K562 (cell line): ENCODE data around the gene COQ10B. TPM values are rescaled to one million over a fixed set of nuclear protein-coding genes. Genes with fewer than 3 reads are reported as not detected.

Experiments
- BHLHE40 ChIP-seq: IDR thresholded peaks from 2 replicates; pipeline ENCODE4 v1.6.1; 2011; ENCODE audit warnings: low read length, improper control_type of control experiment
- DIDO1 ChIP-seq: fragments of 450-650 bp; IDR thresholded peaks from 2 replicates; pipeline ENCODE4 v1.6.1; 2016; ENCODE audit warnings: low read depth, missing biosample characterization, missing genetic modification characterization
- FOXK2 ChIP-seq, 2 experiments: fragments of 450-650 bp; IDR thresholded peaks in 1 of 2; conservative IDR thresholded peaks in 1 of 2; 2 replicates each; pipeline ENCODE4 v1.6.1; 2016; ENCODE audit warnings: low read depth in 2 of 2, mild to moderate bottlenecking in 1 of 2
- FOXM1 ChIP-seq, 2 experiments: fragments of 450-650 bp in 1 of 2; sonication (generic) in 1 of 2; formaldehyde crosslinking in 1 of 2; IDR thresholded peaks; 2 replicates each; pipeline versions ENCODE4 v1.6.1 to v1.9.0; 2017 to 2022; ENCODE audit warnings: low read depth in 2 of 2, mild to moderate bottlenecking in 2 of 2, missing genetic modification reagents in 1 of 2, moderate library complexity in 1 of 2
- GATAD2B ChIP-seq: fragments of 450-650 bp; IDR thresholded peaks from 2 replicates; pipeline ENCODE4 v1.6.1; 2017; ENCODE audit warnings: mild to moderate bottlenecking, borderline replicate concordance
- MBD1 ChIP-seq: fragments of 250-450 bp; sonication (Bioruptor Pico); IDR thresholded peaks from 2 replicates; pipeline ENCODE4 v1.8.0; 2022; ENCODE audit warnings: inconsistent platforms
- MTA2 ChIP-seq: fragments of 450-650 bp; IDR thresholded peaks from 2 replicates; pipeline ENCODE4 v1.6.1; 2016; ENCODE audit warnings: low read depth
- NBN ChIP-seq: fragments of 450-650 bp; IDR thresholded peaks from 2 replicates; pipeline ENCODE4 v1.6.1; 2016; ENCODE audit warnings: low read depth, mild to moderate bottlenecking
- NCOR1 ChIP-seq: fragments of 450-650 bp; IDR thresholded peaks from 2 replicates; pipeline ENCODE4 v1.6.1; 2016; ENCODE audit warnings: mild to moderate bottlenecking, moderate library complexity
- NRF1 ChIP-seq, 2 experiments: fragments of 450-650 bp; IDR thresholded peaks in 1 of 2; conservative IDR thresholded peaks in 1 of 2; 2 replicates each; pipeline ENCODE4 v1.6.1; 2014; ENCODE audit warnings: mild to moderate bottlenecking in 2 of 2
- RB1 ChIP-seq: fragments of 450-650 bp; IDR thresholded peaks from 2 replicates; pipeline ENCODE4 v1.6.1; 2017; ENCODE audit warnings: low read depth, mild to moderate bottlenecking
- SAFB ChIP-seq: fragments of 200-400 bp; formaldehyde crosslinking; IDR thresholded peaks from 2 replicates; pipeline ENCODE4 v1.6.1; 2017; ENCODE audit warnings: low read depth, low read length, borderline replicate concordance
- SIN3B ChIP-seq: fragments of 450-650 bp; IDR thresholded peaks from 2 replicates; pipeline ENCODE4 v1.6.1; 2017; ENCODE audit warnings: low read depth, mild to moderate bottlenecking, moderate library complexity
- ZC3H4 ChIP-seq: sonication (generic); formaldehyde crosslinking; IDR thresholded peaks from 2 replicates; pipeline ENCODE4 v1.9.0; 2021; ENCODE audit warnings: missing genetic modification reagents, borderline replicate concordance
- ZFX ChIP-seq: sonication (generic); formaldehyde crosslinking; IDR thresholded peaks from 2 replicates; pipeline ENCODE4 v1.8.0; 2022; ENCODE audit warnings: mild to moderate bottlenecking, missing genetic modification reagents, moderate library complexity
- ZNF263 ChIP-seq: sonication (generic); formaldehyde crosslinking; IDR thresholded peaks from 2 replicates; pipeline ENCODE4 v1.8.0; 2022; ENCODE audit warnings: mild to moderate bottlenecking, missing genetic modification reagents, borderline replicate concordance
- ZNF384 ChIP-seq: IDR thresholded peaks from 2 replicates; pipeline ENCODE4 v1.6.1; 2012; ENCODE audit warnings: low read depth, low read length, improper control_type of control experiment
- ZNF592 ChIP-seq: fragments of 450-650 bp; IDR thresholded peaks from 2 replicates; pipeline ENCODE4 v1.6.1; 2017; ENCODE audit warnings: antibody characterized with exemption, mild to moderate bottlenecking
- ZNF655 ChIP-seq: fragments of 250-450 bp; sonication (Bioruptor Pico); IDR thresholded peaks from 2 replicates; pipeline ENCODE4 v1.5.0; 2021
- polyA plus RNA-seq, 8 experiments: library from polyadenylated mRNA; depleted of rRNA in 4 of 8; stranded (reverse) in 5 of 8; unstranded in 3 of 8; fragments of >200 nt; fragmentation: Nextera tagmentation in 2 of 8; fragmentation: Illumina TruSeq in 1 of 8; extraction: Ambion mirVana in 2 of 8; extraction: Trizol in 1 of 8; gene quantifications; 2 replicates each; pipeline versions ENCODE4 v1.2.1 to v1.2.3, GENCODE V29; 2011 to 2014; ENCODE audit warnings: inconsistent platforms in 1 of 8, missing spikeins in 1 of 8
- total RNA-seq, 7 experiments: library from RNA; depleted of rRNA in 6 of 7; stranded (reverse); fragments of >200 nt in 6 of 7; fragmentation: Illumina TruSeq in 2 of 7; extraction: Trizol in 2 of 7; gene quantifications; 2 replicates each; pipeline versions ENCODE4 v1.2.1 to v1.2.3, GENCODE V29; 2011 to 2021; ENCODE audit warnings: low replicate concordance in 1 of 7

Gene COQ10B
- total and polyA plus RNA-seq, 9 of the 15 experiments (the other 6 are each of a cell fraction or from before 2014, with no cell fraction given): 3.1 to 13.1 (median 7.7) TPM

GRCh38 chr2:197515739-197516392, 62.5 kb downstream of the COQ10B start, which contains the start of gene MOB4 (continued):
- TF ChIP-seq NRF1 (conservative IDR thresholded peaks at IDR 0.05 in 1 of 2, IDR thresholded peaks at IDR 0.05 in 1 of 2): peak; percentile 91 to 92
- peak; percentile 57; the same call in 1 of the 2 replicates for TF ChIP-seq BHLHE40
- peak; percentile 64 for TF ChIP-seq RB1
- peak; percentile 65; the same call in 1 of the 2 replicates for TF ChIP-seq NBN
- no peak for TF ChIP-seq MBD1 (CRISPR knock-in tag)
- TF ChIP-seq MTA2: no peak
- TF ChIP-seq ZC3H4 (CRISPR knock-in tag): peak; percentile 66; the same call in 1 of the 2 replicates
- peak; percentile 31; the same call in 1 of the 2 replicates for TF ChIP-seq SAFB
- TF ChIP-seq ZFX (CRISPR knock-in tag): peak; percentile 96
- peak; percentile 52 for TF ChIP-seq NCOR1
- peak; percentile 59; the same call in 1 of the 2 replicates for TF ChIP-seq ZNF592
- TF ChIP-seq FOXK2 (conservative IDR thresholded peaks at IDR 0.05 in 1 of 2, IDR thresholded peaks at IDR 0.05 in 1 of 2; ENCODE audit: low read depth in 2 of 2): peak in 1 of 2 experiments; percentile 45; a peak in 1 of 4 replicates
- no peak for TF ChIP-seq FOXM1 (IDR thresholded peaks at IDR 0.05; ENCODE audit: low read depth)
- TF ChIP-seq FOXM1 (CRISPR knock-in tag; IDR thresholded peaks at IDR 0.05; ENCODE audit: low read depth): peak; percentile 13; the same call in 1 of the 2 replicates
- peak; percentile 11; the same call in 1 of the 2 replicates for TF ChIP-seq ZNF263 (CRISPR knock-in tag)
- no peak for TF ChIP-seq ZNF655 (CRISPR knock-in tag)
- peak; percentile 62; the same call in 1 of the 2 replicates for TF ChIP-seq SIN3B
- peak; percentile 16; the same call in 1 of the 2 replicates for TF ChIP-seq ZNF384
- TF ChIP-seq GATAD2B: peak; percentile 78; the same call in 1 of the 2 replicates
- no peak; the same call in 1 of the 2 replicates for TF ChIP-seq DIDO1
- TF ChIP-seq, all 486 proteins: peak for 153
